WTC11 (cell line): ENCODE measurements around the gene CCL25.

Experiments used
- CTCF ChIP-seq: fragments of 200-600 bp; IDR thresholded peaks from 2 replicates; pipeline ENCODE4 v1.8.0; 2022; ENCODE audit warnings: antibody characterized with exemption
- FOXK1 ChIP-seq: sonication (generic); formaldehyde crosslinking; IDR thresholded peaks from 2 replicates; pipeline ENCODE4 v1.8.0; 2022; ENCODE audit warnings: mild to moderate bottlenecking, moderate library complexity, missing genetic modification reagents
- KAT7 ChIP-seq: sonication (generic); formaldehyde crosslinking; IDR thresholded peaks from 2 replicates; pipeline ENCODE4 v1.8.1; 2023; ENCODE audit warnings: missing genetic modification reagents, mild to moderate bottlenecking, borderline replicate concordance
- NFE2L1 ChIP-seq: sonication (generic); formaldehyde crosslinking; IDR thresholded peaks from 2 replicates; pipeline ENCODE4 v1.8.1; 2023; ENCODE audit warnings: missing genetic modification reagents
- NR3C1 ChIP-seq: sonication (generic); formaldehyde crosslinking; conservative IDR thresholded peaks from 2 replicates; pipeline ENCODE4 v1.8.1; 2023; ENCODE audit warnings: low read depth, mild to moderate bottlenecking, missing genetic modification reagents
- PREB ChIP-seq: sonication (generic); formaldehyde crosslinking; IDR thresholded peaks from 2 replicates; pipeline ENCODE4 v1.8.1; 2022; ENCODE audit warnings: mild to moderate bottlenecking, missing genetic modification reagents, moderate library complexity, borderline replicate concordance
- ZNF317 ChIP-seq: sonication (generic); formaldehyde crosslinking; IDR thresholded peaks from 2 replicates; pipeline ENCODE4 v1.8.1; 2023; ENCODE audit warnings: low read depth, mild to moderate bottlenecking, moderate library complexity, missing genetic modification reagents, borderline replicate concordance

- TF ChIP-seq CTCF (no peak), FOXK1 (CRISPR knock-in tag) (no peak), PREB (CRISPR knock-in tag) (no peak), NFE2L1 (CRISPR knock-in tag) (no peak), ZNF317 (CRISPR knock-in tag) (no peak), NR3C1 (no peak), KAT7 (CRISPR knock-in tag) (no peak)
These were observed 19.4 kb downstream of the CCL25 start for GRCh38 chr19:8071912-8072311.
